Adipocyte (in vitro differentiated cells): ENCODE data around the gene PCDHA5.
"Not testable (repeated sequence)": the region's sequence is repeated elsewhere in the genome, so short reads cannot be mapped to it uniquely, and the experiment has no call there.

ENCODE experiments used
- DNase-seq: peaks from one replicate; pipeline ENCODE4 v3.0.0-alpha.2; 2015; ENCODE audit warnings: low read depth
- H3K27me3 ChIP-seq: replicated peaks from 2 replicates; pipeline ENCODE4 v1.7.0; 2013; ENCODE audit warnings: mild to moderate bottlenecking, low read length, moderate library complexity; ENCODE audit not compliant: control insufficient read depth, insufficient read depth
- H3K36me3 ChIP-seq: 2 replicates; pipeline ENCODE4 v1.7.0; 2013; ENCODE audit warnings: low read length, mild to moderate bottlenecking, moderate library complexity; ENCODE audit not compliant: control insufficient read depth, insufficient read depth, severe bottlenecking
- H3K4me1 ChIP-seq: 2 replicates; pipeline ENCODE4 v1.7.0; 2013; ENCODE audit warnings: mild to moderate bottlenecking, low read length, moderate library complexity; ENCODE audit not compliant: control insufficient read depth, insufficient read depth
- H3K4me3 ChIP-seq: 2 replicates; pipeline ENCODE4 v1.7.0; 2013; ENCODE audit warnings: mild to moderate bottlenecking, low read length, moderate library complexity
- H3K9ac ChIP-seq: 2 replicates; pipeline ENCODE4 v1.7.0; 2013; ENCODE audit warnings: mild to moderate bottlenecking, low read length, moderate library complexity
- H3K9me3 ChIP-seq: 2 replicates; pipeline ENCODE4 v1.7.0; 2013; ENCODE audit warnings: mild to moderate bottlenecking, low read length, moderate library complexity; ENCODE audit not compliant: control insufficient read depth

PCDHA5 gene

GRCh38 chr5:140821375-140822280 is at the start of gene PCDHA5:
PCDHA5 (plus strand) TSS chr5:140821613.
- Histone ChIP-seq H3K36me3 (no peaks in the 10 kb centered on the region), H3K27me3 (no peaks in the 10 kb centered on the region), H3K9me3 (peaks cover 9% of the 10 kb centered on the region), H3K4me1 (no peaks in the 10 kb centered on the region), H3K9ac (no peak within 1 kb of the TSS), H3K4me3 (no peak within 1 kb of the TSS)
- peak; percentile 43 for DNase-seq

DNA sequence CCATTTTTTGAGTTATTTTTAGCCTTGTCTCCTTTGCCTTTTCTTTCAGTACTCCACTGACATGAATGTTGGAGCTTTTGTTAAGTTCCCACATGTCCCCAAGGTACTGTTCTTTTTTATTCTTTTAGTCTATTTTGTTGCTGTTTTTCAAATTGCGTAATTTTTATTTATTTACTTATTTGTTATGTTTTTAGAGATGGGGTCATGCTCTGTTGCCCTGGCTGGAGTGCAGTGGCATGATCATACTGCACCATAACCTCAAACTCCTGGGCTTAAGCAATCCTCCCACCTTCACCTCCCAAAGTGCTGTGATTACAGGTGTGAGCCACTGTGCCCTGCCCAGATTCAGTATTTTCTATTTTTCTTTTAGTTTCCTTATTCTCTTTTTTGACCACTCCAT is 40.9 kb upstream of the PCDHA5 start:
- Histone ChIP-seq H3K4me3 (no peak overlapping the region), H3K36me3 (no peaks in the 10 kb centered on the region), H3K9me3 (peaks cover 68% of the 10 kb centered on the region), H3K9ac (no peak overlapping the region), H3K27me3 (no peaks in the 10 kb centered on the region), H3K4me1 (no peaks in the 10 kb centered on the region)
- DNase-seq, result no peak

- Histone ChIP-seq H3K4me3 (no peak within 1 kb of the TSS), H3K27me3 (no peaks in the 10 kb centered on the region), H3K4me1 (no peaks in the 10 kb centered on the region), H3K36me3 (no peaks in the 10 kb centered on the region), H3K9me3 (peaks cover 77% of the 10 kb centered on the region), H3K9ac (no peak within 1 kb of the TSS)
- DNase-seq, result no peak
These were observed 35.3 kb upstream of the PCDHA5 start, which contains the start of gene PCDHA1 for GRCh38 chr5:140785905-140786686. PCDHA1 (plus strand) TSS chr5:140786140.

GRCh38 chr5:140787422-140787821 is 34.0 kb upstream of the PCDHA5 start:
- H3K4me3 ChIP-seq, H3K4me1 ChIP-seq, H3K9ac ChIP-seq, DNase-seq, H3K27me3 ChIP-seq, H3K36me3 ChIP-seq: not testable (repeated sequence)
- peaks cover 77% of the 10 kb centered on the region for H3K9me3 ChIP-seq

DNA sequence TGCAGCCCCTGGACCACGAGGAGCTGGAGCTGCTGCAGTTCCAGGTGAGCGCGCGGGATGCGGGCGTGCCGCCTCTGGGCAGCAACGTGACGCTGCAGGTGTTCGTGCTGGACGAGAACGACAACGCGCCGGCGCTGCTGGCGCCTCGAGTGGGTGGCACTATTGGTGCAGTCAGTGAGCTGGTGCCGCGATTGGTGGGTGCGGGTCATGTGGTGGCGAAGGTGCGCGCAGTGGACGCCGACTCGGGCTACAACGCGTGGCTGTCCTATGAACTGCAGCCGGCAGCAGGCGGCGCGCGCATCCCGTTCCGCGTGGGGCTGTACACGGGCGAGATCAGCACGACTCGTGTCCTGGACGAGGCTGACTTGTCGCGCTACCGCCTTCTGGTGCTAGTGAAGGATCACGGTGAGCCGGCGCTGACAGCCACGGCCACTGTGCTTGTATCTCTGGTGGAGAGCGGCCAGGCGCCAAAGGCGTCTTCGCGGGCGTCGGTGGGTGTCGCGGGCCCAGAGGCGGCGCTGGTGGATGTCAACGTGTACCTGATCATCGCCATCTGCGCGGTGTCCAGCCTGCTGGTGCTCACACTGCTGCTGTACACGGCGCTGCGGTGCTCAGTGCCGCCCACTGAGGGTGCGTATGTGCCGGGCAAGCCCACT is 33.4 kb upstream of the PCDHA5 start:
- not testable (repeated sequence) for H3K4me1 ChIP-seq, DNase-seq, H3K4me3 ChIP-seq, H3K36me3 ChIP-seq, H3K9ac ChIP-seq, H3K27me3 ChIP-seq
- H3K9me3 ChIP-seq, result peaks cover 83% of the 10 kb centered on the region

DNA sequence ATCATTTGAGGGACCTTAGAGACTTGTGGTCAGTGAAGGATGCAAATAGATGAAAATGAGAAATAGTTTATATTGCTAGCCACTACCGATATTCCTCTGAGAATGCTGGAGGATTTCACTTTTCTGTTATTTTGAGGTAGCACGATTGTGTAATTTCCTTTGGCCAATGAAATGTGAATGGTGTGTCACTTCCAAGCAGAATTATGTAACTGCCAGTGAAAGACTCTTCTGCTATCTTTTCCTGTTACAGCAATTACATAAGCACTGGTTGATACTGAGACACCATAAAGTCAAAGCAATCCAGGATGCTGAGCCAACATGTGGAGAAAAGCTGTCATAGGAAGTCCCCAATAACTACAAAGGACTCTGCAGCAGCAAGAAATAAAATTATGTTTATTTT is 30.3 kb upstream of the PCDHA5 start:
- Histone ChIP-seq H3K4me1 (no peaks in the 10 kb centered on the region), H3K27me3 (no peaks in the 10 kb centered on the region), H3K36me3 (no peaks in the 10 kb centered on the region), H3K9ac (no peak overlapping the region), H3K9me3 (peaks cover 89% of the 10 kb centered on the region), H3K4me3 (no peak overlapping the region)
- DNase-seq, result no peak

GRCh38 chr5:140794595-140795258 is 26.7 kb upstream of the PCDHA5 start, which contains the start of gene PCDHA2:
PCDHA2 (plus strand) TSS chr5:140794852.
- H3K9ac ChIP-seq, result no peak within 1 kb of the TSS
- no peaks in the 10 kb centered on the region for H3K27me3 ChIP-seq
- H3K36me3 ChIP-seq, result no peaks in the 10 kb centered on the region
- peaks cover 60% of the 10 kb centered on the region for H3K9me3 ChIP-seq
- no peak within 1 kb of the TSS for H3K4me3 ChIP-seq
- DNase-seq, result peak; percentile 40
- H3K4me1 ChIP-seq, result no peaks in the 10 kb centered on the region

DNA sequence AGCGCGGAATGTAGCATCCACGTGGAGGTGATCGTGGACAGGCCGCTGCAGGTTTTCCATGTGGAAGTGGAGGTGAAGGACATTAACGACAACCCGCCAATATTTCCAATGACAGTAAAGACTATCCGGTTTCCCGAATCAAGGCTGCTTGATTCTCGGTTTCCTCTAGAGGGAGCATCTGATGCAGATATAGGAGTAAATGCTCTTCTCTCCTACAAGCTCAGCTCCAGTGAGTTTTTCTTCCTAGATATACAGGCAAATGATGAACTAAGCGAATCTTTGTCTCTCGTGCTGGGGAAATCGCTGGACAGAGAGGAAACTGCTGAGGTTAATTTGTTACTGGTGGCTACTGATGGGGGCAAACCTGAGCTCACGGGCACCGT is 26.2 kb upstream of the PCDHA5 start:
- no peaks in the 10 kb centered on the region for H3K36me3 ChIP-seq
- H3K4me3 ChIP-seq, result no peak overlapping the region
- H3K9me3 ChIP-seq, result peaks cover 54% of the 10 kb centered on the region
- peak; percentile 27 for DNase-seq
- no peaks in the 10 kb centered on the region for H3K27me3 ChIP-seq
- no peak overlapping the region for H3K9ac ChIP-seq
- H3K4me1 ChIP-seq, result no peaks in the 10 kb centered on the region

DNA sequence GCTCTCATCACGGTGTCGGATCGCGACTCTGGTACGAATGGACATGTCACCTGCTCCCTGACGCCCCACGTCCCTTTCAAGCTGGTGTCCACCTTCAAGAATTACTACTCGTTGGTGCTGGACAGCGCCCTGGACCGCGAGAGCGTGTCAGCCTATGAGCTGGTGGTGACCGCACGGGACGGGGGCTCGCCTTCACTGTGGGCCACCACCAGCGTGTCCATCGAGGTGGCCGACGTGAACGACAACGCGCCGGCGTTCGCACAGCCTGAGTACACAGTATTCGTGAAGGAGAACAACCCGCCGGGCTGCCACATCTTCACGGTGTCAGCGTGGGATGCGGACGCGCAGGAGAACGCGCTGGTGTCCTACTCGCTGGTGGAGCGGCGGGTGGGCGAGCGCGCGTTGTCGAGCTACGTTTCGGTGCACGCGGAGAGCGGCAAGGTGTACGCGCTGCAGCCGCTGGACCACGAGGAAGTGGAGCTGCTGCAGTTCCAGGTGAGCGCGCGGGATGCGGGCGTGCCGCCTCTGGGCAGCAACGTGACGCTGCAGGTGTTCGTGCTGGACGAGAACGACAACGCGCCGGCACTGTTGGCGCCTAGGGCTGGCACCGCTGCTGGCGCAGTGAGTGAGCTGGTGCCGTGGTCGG is 25.2 kb upstream of the PCDHA5 start:
- DNase-seq, H3K27me3 ChIP-seq, H3K4me3 ChIP-seq, H3K36me3 ChIP-seq, H3K9ac ChIP-seq, H3K4me1 ChIP-seq: not testable (repeated sequence)
- peaks cover 54% of the 10 kb centered on the region for H3K9me3 ChIP-seq

GRCh38 chr5:140796718-140797095 is 24.7 kb upstream of the PCDHA5 start:
- Histone ChIP-seq H3K4me1 (no peaks in the 10 kb centered on the region), H3K9me3 (peaks cover 56% of the 10 kb centered on the region), H3K4me3 (no peak overlapping the region), H3K27me3 (no peaks in the 10 kb centered on the region), H3K36me3 (no peaks in the 10 kb centered on the region), H3K9ac (no peak overlapping the region)
- no peak for DNase-seq
